ENCODE measurements around the gene PARP6.

- TF ChIP-seq, protein P1, sequence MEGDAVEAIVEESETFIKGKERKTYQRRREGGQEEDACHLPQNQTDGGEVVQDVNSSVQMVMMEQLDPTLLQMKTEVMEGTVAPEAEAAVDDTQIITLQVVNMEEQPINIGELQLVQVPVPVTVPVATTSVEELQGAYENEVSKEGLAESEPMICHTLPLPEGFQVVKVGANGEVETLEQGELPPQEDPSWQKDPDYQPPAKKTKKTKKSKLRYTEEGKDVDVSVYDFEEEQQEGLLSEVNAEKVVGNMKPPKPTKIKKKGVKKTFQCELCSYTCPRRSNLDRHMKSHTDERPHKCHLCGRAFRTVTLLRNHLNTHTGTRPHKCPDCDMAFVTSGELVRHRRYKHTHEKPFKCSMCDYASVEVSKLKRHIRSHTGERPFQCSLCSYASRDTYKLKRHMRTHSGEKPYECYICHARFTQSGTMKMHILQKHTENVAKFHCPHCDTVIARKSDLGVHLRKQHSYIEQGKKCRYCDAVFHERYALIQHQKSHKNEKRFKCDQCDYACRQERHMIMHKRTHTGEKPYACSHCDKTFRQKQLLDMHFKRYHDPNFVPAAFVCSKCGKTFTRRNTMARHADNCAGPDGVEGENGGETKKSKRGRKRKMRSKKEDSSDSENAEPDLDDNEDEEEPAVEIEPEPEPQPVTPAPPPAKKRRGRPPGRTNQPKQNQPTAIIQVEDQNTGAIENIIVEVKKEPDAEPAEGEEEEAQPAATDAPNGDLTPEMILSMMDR (conservative IDR thresholded peaks at IDR 0.05) = no peak
- no peak for TF ChIP-seq ZFX (IDR thresholded peaks at IDR 0.05)
These were observed 23.8 kb downstream of the PARP6 start for GRCh38 chr15:72248514-72248913.

Measured in C4-2B (cell line).